HG03103 (cell line): ENCODE measurements around the gene CAD.
"Not testable (repeated sequence)": the region's sequence is repeated elsewhere in the genome, so short reads cannot be mapped to it uniquely, and the experiment has no call there.

Experiments used
- ATAC-seq: cut with Tn5 transposase; IDR thresholded peaks from one replicate; pipeline ENCODE4 v1.9.1; 2021; ENCODE audit warnings: low read depth; ENCODE audit not compliant: unreplicated experiment

Gene CAD

GRCh38 chr2:27251766-27252165 is 34.6 kb downstream of the CAD start:
- no peak for ATAC-seq

GRCh38 chr2:27255187-27255586 is 38.0 kb downstream of the CAD start:
- ATAC-seq = no peak

GRCh38 chr2:27255660-27256059 is 38.5 kb downstream of the CAD start:
- ATAC-seq = no peak

- no peak for ATAC-seq
These were observed 39.8 kb downstream of the CAD start for GRCh38 chr2:27256855-27257454.

- ATAC-seq = no peak
These were observed 40.9 kb downstream of the CAD start for GRCh38 chr2:27258051-27258450.

GRCh38 chr2:27261241-27261925 is 44.2 kb downstream of the CAD start:
- ATAC-seq = no peak

- no peak for ATAC-seq
These were observed 44.7 kb downstream of the CAD start for GRCh38 chr2:27261926-27262298.

GRCh38 chr2:27262379-27263286 is 45.5 kb downstream of the CAD start, which contains the start of gene SLC30A3:
TSS of gene SLC30A3 (minus strand) at chr2:27263047. CDS start at chr2:27262906, 141 bp downstream.
- ATAC-seq = no peak

- no peak for ATAC-seq
These were observed 46.4 kb downstream of the CAD start for GRCh38 chr2:27263287-27264252.

- ATAC-seq = no peak
These were observed 47.1 kb downstream of the CAD start for GRCh38 chr2:27264253-27264752.

GRCh38 chr2:27264753-27265535 is 47.8 kb downstream of the CAD start:
- no peak for ATAC-seq

- ATAC-seq = no peak
These were observed 48.3 kb downstream of the CAD start for GRCh38 chr2:27265536-27265870.

- ATAC-seq = not testable (repeated sequence)
These were observed 51.1 kb downstream of the CAD start for GRCh38 chr2:27268296-27268695.

- no peak for ATAC-seq
These were observed 53.0 kb downstream of the CAD start for GRCh38 chr2:27270131-27270530.

- ATAC-seq = no peak
These were observed 53.5 kb downstream of the CAD start for GRCh38 chr2:27270670-27271069.

- no peak for ATAC-seq
These were observed 54.6 kb downstream of the CAD start for GRCh38 chr2:27271631-27272340.

GRCh38 chr2:27272537-27273522 is 55.7 kb downstream of the CAD start:
- not testable (repeated sequence) for ATAC-seq
